HCT116 (cell line): Measurements from ENCODE around the gene RAB9A. TPM values are rescaled to one million over a fixed set of nuclear protein-coding genes. Genes with fewer than 3 reads are reported as not detected.

ENCODE experiments used
- ATAC-seq: fragments of 200-7000 bp; cut with Tn5 transposase; 2 replicates; pipeline ENCODE4 v1.9.1; 2020; ENCODE audit warnings: mild to moderate bottlenecking, moderate library complexity
- BruUV-seq: library from RNA; stranded (reverse); fragments of 400-500 nt; replicated peaks from 2 replicates; lab custom pipeline; 2021; lab: Mats Ljungman, UMichigan
- CTCF ChIA-PET: fragments of 300-600 bp; sonication (Branson Sonifier 250); formaldehyde crosslinking; loops from one replicate; lab custom pipeline; 2021; ENCODE audit warnings: antibody characterized with exemption; lab: Charles Lee
- POLR2A ChIA-PET: fragments of 300-600, 350-600 bp; sonication (Branson Sonifier 250); formaldehyde crosslinking; loops from one replicate; lab custom pipeline; 2021; ENCODE audit warnings: antibody characterized with exemption; lab: Charles Lee
- RAD21 ChIA-PET, 2 experiments: fragments of 300-600 bp; sonication (Branson Sonifier 250); formaldehyde crosslinking; loops; one replicate each; lab custom pipeline; 2023; ENCODE audit warnings: low total read pairs in 2 of 2; ENCODE audit not compliant: uncharacterized antibody in 2 of 2, unreplicated experiment in 2 of 2, low non-redundant PET in 1 of 2; lab: Charles Lee
- DNase-seq: peaks from one replicate; pipeline ENCODE4 v3.0.0-alpha.2; 2010; ENCODE audit warnings: low read depth, low spot score
- H2AFZ ChIP-seq: fragments of 200-600 bp; shearing (Covaris generic), sonication (generic); 2 replicates; pipeline ENCODE4 v1.6.1; 2017; ENCODE audit warnings: low read depth, mixed run types, mixed read lengths, antibody characterized with exemption, low read length; ENCODE audit not compliant: poor library complexity, severe bottlenecking
- H3K27ac ChIP-seq: 2 replicates; pipeline ENCODE4 v1.5.1; 2012; ENCODE audit warnings: low read depth, low read length
- H3K27me3 ChIP-seq: fragments of 200-600 bp; sonication (generic); 2 replicates; pipeline ENCODE4 v1.6.1; 2016; ENCODE audit warnings: mixed run types, low read length, mixed read lengths; ENCODE audit not compliant: insufficient read depth
- H3K36me3 ChIP-seq, 2 experiments: fragments of 200-500 bp in 1 of 2; fragments of 200-600 bp in 1 of 2; sonication (Bioruptor generic) in 1 of 2; sonication (generic) in 1 of 2; 2 replicates each; pipeline versions ENCODE4 v1.5.1 to v1.6.1; 2014 to 2016; ENCODE audit warnings: low read length in 2 of 2, inconsistent platforms in 1 of 2, mixed read lengths in 1 of 2, mixed run types in 1 of 2; ENCODE audit not compliant: insufficient read depth in 2 of 2, control insufficient read depth in 1 of 2
- H3K4me1 ChIP-seq, 2 experiments: fragments of 200-600 bp in 1 of 2; sonication (generic) in 1 of 2; 2 replicates each; pipeline versions ENCODE4 v1.5.1 to v1.6.1; 2012 to 2017; ENCODE audit warnings: low read length in 2 of 2, inconsistent platforms in 1 of 2, mild to moderate bottlenecking in 1 of 2, mixed read lengths in 1 of 2, mixed run types in 1 of 2, moderate library complexity in 1 of 2; ENCODE audit not compliant: insufficient read depth in 2 of 2, control insufficient read depth in 1 of 2
- H3K4me2 ChIP-seq: fragments of 200-600 bp; sonication (generic); 2 replicates; pipeline ENCODE4 v1.6.1; 2017; ENCODE audit warnings: mixed run types, low read length, mixed read lengths
- H3K4me3 ChIP-seq, 2 experiments: fragments of 200-600 bp in 1 of 2; sonication (generic) in 1 of 2; replicated peaks in 1 of 2; 2 replicates each; pipeline ENCODE4 v1.5.1; 2011 to 2016; ENCODE audit warnings: low read length in 2 of 2, control low read depth in 1 of 2, low read depth in 1 of 2, mild to moderate bottlenecking in 1 of 2, mixed read lengths in 1 of 2, mixed run types in 1 of 2
- H3K79me2 ChIP-seq: fragments of 200-600 bp; sonication (generic); 2 replicates; pipeline ENCODE4 v1.6.1; 2017; ENCODE audit warnings: mild to moderate bottlenecking, mixed run types, low read length, moderate library complexity, mixed read lengths; ENCODE audit not compliant: insufficient read depth
- H3K9ac ChIP-seq: fragments of 200-600 bp; sonication (generic); 2 replicates; pipeline ENCODE4 v1.6.1; 2016; ENCODE audit warnings: low read length, mixed read lengths
- H3K9me2 ChIP-seq: fragments of 200-600 bp; sonication (generic), shearing (Covaris generic); 2 replicates; pipeline ENCODE4 v1.6.1; 2017; ENCODE audit warnings: mixed run types, mild to moderate bottlenecking, moderate library complexity; ENCODE audit not compliant: insufficient read depth
- H3K9me3 ChIP-seq, 2 experiments: fragments of 200-500 bp in 1 of 2; fragments of 200-600 bp in 1 of 2; sonication (Bioruptor generic) in 1 of 2; sonication (generic) in 1 of 2; 2 replicates each; pipeline ENCODE4 v1.6.1; 2014 to 2017; ENCODE audit warnings: low read length in 2 of 2, mixed read lengths in 2 of 2, inconsistent platforms in 1 of 2, low read depth in 1 of 2, mild to moderate bottlenecking in 1 of 2, mixed run types in 1 of 2, moderate library complexity in 1 of 2; ENCODE audit not compliant: control insufficient read depth in 1 of 2, insufficient read depth in 1 of 2
- H4K20me1 ChIP-seq: fragments of 200-600 bp; sonication (generic), shearing (Covaris generic); 2 replicates; pipeline ENCODE4 v1.6.1; 2017; ENCODE audit warnings: mixed run types, mild to moderate bottlenecking, moderate library complexity; ENCODE audit not compliant: insufficient read depth
- CEBPB ChIP-seq: IDR thresholded peaks from 2 replicates; pipeline ENCODE4 v1.6.1; 2012; ENCODE audit warnings: low read depth
- EGR1 ChIP-seq: IDR thresholded peaks from 2 replicates; pipeline ENCODE4 v1.6.1; 2012; ENCODE audit warnings: low read depth
- FOSL1 ChIP-seq: IDR thresholded peaks from 2 replicates; pipeline ENCODE4 v1.6.1; 2012; ENCODE audit warnings: low read depth
- JUND ChIP-seq: IDR thresholded peaks from 2 replicates; pipeline ENCODE4 v1.6.1; 2012
- POLR2A ChIP-seq: IDR thresholded peaks from 2 replicates; pipeline ENCODE4 v1.7.0; 2011; ENCODE audit warnings: borderline replicate concordance; ENCODE audit not compliant: insufficient read depth, insufficient read length; ENCODE audit errors: extremely low read depth
- SP1 ChIP-seq: IDR thresholded peaks from 2 replicates; pipeline ENCODE4 v1.6.1; 2012; ENCODE audit warnings: low read depth
- TCF7L2 ChIP-seq: IDR thresholded peaks from 2 replicates; pipeline ENCODE4 v1.7.0; 2011; ENCODE audit warnings: borderline replicate concordance, inconsistent platforms; ENCODE audit not compliant: insufficient read depth, insufficient read length; ENCODE audit errors: extremely low read depth
- intact Hi-C: fragments of 100-400 bp; cut with micrococcal nuclease; formaldehyde crosslinking; loops from 2 replicates; pipeline ENCODE4 v1.10.0; 2022
- total RNA-seq: library from RNA; stranded (reverse); gene quantifications from one replicate; pipeline ENCODE4 v1.2.1, GENCODE V29; 2021; ENCODE audit not compliant: unreplicated experiment

Gene RAB9A
- total RNA-seq, 1 experiment from 2014 or later = 23.9 TPM

- TF ChIP-seq JUND (no peak), FOSL1 (no peak)
- no peak overlapping the region for H2AFZ ChIP-seq
- ChIA-PET RAD21 (no interaction called here), CTCF (no interaction called here), POLR2A (no interaction called here)
- no TSS peak for BruUV-seq
- H3K9me3 ChIP-seq = no peaks in the 10 kb centered on the region
- H3K27me3 ChIP-seq = no peaks in the 10 kb centered on the region
- intact Hi-C loops = no loop called here
- DNase-seq = no peak
- H3K4me2 ChIP-seq = no peak overlapping the region
- no peaks in the 10 kb centered on the region for H4K20me1 ChIP-seq
- H3K4me1 ChIP-seq = peaks cover 9 to 14% of the 10 kb centered on the region in 2 experiments
- no peaks in the 10 kb centered on the region for H3K9me2 ChIP-seq
- no peak for ATAC-seq
- no peaks in the 10 kb centered on the region for H3K79me2 ChIP-seq
- no peaks in the 10 kb centered on the region for H3K36me3 ChIP-seq
- no peak overlapping the region for H3K9ac ChIP-seq
- H3K4me3 ChIP-seq = no peak overlapping the region
- no peak overlapping the region for H3K27ac ChIP-seq
These were observed 24.9 kb upstream of the RAB9A start for GRCh38 chrX:13664020-13664419.

DNA sequence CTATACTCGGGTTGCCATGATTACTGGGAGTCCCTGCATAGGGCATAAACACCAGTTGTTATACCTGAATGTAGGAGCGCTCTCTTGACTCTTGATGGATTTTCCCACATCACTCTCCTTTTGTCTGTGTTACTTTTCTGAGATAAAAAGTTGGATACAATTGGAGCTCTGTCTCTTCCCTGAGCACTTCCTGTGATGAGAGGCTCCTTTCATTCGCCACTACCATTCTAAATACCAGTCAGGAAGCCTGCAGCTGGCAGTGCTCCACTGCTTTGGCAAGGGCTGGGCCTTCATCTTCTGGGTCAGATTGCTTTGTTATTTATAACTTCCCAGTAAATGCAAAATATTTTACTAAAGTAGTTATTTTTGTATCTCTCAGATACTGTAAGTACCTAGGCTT lies 22.1 kb upstream of the RAB9A start:
- no peak overlapping the region for H3K27ac ChIP-seq
- no peak overlapping the region for H3K4me3 ChIP-seq
- ATAC-seq (no peak), DNase-seq (no peak)
- ChIA-PET RAD21 (no interaction called here), POLR2A (no interaction called here), CTCF (no interaction called here)
- no peak overlapping the region for H3K4me2 ChIP-seq
- H3K27me3 ChIP-seq = no peaks in the 10 kb centered on the region
- H3K36me3 ChIP-seq = no peaks in the 10 kb centered on the region
- no peak overlapping the region for H2AFZ ChIP-seq
- H3K9ac ChIP-seq = no peak overlapping the region
- no peaks in the 10 kb centered on the region for H4K20me1 ChIP-seq
- TF ChIP-seq CEBPB = no peak
- no TSS peak for BruUV-seq
- H3K9me3 ChIP-seq = no peaks in the 10 kb centered on the region
- H3K9me2 ChIP-seq = no peaks in the 10 kb centered on the region
- H3K4me1 ChIP-seq = peaks cover 9 to 28% of the 10 kb centered on the region in 2 experiments
- intact Hi-C loops = no loop called here
- no peaks in the 10 kb centered on the region for H3K79me2 ChIP-seq

DNA sequence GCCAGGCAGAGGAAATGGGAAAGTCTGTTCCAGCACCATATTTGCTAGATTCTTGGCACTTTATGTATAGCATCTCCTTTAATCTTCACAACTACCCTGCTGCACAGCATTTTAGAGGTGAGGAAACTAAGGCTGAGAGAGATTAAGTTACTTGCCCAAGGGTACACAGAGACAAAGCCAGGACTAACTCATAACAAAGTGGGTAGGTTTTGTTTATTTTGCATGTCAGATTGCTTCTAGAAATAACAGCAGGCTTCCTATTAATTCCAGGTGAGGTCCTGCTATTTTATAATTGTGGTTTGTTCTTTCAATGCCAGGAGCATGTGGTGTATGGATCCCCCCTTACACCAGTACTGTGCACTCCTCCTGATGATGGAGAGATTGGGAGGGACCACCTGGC lies 21.0 kb upstream of the RAB9A start:
- Histone ChIP-seq H3K79me2 (no peaks in the 10 kb centered on the region), H3K4me3 (no peak overlapping the region), H2AFZ (no peak overlapping the region), H3K4me1 (peaks cover 9 to 28% of the 10 kb centered on the region in 2 experiments), H3K27ac (no peak overlapping the region), H3K27me3 (no peaks in the 10 kb centered on the region), H3K9me2 (no peaks in the 10 kb centered on the region), H3K9me3 (no peaks in the 10 kb centered on the region), H3K9ac (no peak overlapping the region), H3K36me3 (no peaks in the 10 kb centered on the region), H3K4me2 (no peak overlapping the region), H4K20me1 (no peaks in the 10 kb centered on the region)
- POLR2A ChIA-PET = no interaction called here
- CTCF ChIA-PET = no interaction called here
- TF ChIP-seq TCF7L2 = no peak
- no peak for TF ChIP-seq EGR1
- no peak for TF ChIP-seq SP1
- no peak for TF ChIP-seq POLR2A
- ATAC-seq (no peak), DNase-seq (no peak)
- BruUV-seq = no TSS peak
- RAD21 ChIA-PET = no interaction called here
- intact Hi-C loops = no loop called here
